GM21390 (cell line): ENCODE data around the gene OR10V1.
"Not testable (repeated sequence)": the region's sequence is repeated elsewhere in the genome, so short reads cannot be mapped to it uniquely, and the experiment has no call there.

Experiments
- ATAC-seq: cut with Tn5 transposase; IDR thresholded peaks from one replicate; pipeline ENCODE4 v1.9.1; 2021; ENCODE audit not compliant: unreplicated experiment

Gene OR10V1

GRCh38 chr11:59710136-59710847 is 3.4 kb downstream of the OR10V1 start:
- no peak for ATAC-seq

DNA sequence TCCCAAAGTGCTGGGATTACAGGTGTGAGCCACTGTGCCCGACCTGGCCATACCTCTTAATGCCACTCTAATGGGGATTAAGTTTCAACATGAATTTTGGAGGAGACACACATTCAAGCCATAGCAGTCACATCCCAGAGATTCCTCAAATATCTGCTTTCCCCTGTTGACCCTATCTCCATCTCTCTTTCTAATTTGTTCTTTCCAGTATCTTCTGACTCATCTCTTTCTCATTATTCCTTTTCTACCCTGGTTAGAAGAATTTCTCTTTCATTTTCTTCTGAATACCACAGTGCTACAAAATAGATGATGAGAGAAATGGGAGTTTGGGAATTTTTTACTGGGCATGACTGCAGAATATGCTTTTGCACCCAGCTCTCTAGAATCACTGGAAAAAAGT is 5.1 kb downstream of the OR10V1 start:
- ATAC-seq = no peak

- no peak for ATAC-seq
These were observed 6.3 kb downstream of the OR10V1 start for GRCh38 chr11:59707371-59707770.

- no peak for ATAC-seq
These were observed 6.9 kb downstream of the OR10V1 start for GRCh38 chr11:59706518-59707285.

GRCh38 chr11:59705294-59705693 is 8.4 kb downstream of the OR10V1 start:
- no peak for ATAC-seq

- not testable (repeated sequence) for ATAC-seq
These were observed 10.1 kb downstream of the OR10V1 start for GRCh38 chr11:59703515-59703914.

DNA sequence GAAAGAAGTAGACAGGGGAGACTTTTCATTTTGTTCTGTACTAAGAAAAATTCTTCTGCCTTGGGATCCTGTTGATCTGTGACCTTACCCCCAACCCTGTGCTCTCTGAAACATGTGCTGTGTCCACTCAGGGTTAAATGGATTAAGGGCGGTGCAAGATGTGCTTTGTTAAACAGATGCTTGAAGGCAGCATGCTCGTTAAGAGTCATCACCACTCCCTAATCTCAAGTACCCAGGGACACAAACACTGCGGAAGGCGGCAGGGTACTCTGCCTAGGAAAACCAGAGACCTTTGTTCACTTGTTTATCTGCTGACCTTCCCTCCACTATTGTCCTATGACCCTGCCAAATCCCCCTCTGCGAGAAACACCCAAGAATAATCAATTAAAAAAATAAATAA is 13.5 kb downstream of the OR10V1 start:
- ATAC-seq = not testable (repeated sequence)

DNA sequence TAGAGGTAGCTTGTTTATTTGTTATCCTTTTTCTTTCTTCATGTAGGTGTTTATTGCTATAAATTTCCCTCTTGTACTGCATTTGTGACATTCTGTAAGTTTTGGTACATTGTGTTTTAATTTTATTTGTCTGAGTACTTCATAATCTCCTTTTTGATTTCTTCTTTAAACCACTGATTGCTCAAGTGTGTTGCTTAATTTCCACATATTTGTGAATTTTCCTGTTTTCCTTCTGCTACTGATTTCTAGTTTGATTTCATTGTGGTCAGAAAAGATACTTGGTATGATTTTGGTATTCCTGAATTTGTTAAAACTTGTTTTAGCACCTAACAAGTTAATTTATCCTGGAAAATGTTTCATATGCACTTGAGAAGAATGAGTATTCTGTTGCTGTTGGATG is 15.1 kb downstream of the OR10V1 start:
- ATAC-seq = no peak

GRCh38 chr11:59692915-59693314 is 20.7 kb downstream of the OR10V1 start:
- ATAC-seq = no peak

- no peak for ATAC-seq
These were observed 22.5 kb downstream of the OR10V1 start for GRCh38 chr11:59691156-59691555.

DNA sequence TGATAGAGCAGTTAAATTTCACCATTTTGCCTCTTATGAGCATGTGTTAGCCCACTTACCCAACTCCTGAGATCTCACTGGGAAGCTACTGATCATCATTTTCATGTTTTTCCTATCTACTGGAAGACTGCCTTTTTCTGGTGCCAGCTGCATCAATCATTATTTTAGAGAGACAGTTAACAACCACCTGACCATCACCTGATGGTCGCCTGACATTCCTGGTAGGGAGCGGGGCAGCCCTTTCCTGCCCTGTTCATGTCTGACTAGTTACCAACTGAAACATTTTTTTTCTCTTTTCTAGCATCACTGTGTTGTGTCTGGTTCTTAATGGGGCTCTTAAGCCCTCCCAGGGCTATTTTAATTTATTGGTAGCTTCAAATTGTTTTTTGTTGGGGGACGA is 24.6 kb downstream of the OR10V1 start:
- no peak for ATAC-seq

GRCh38 chr11:59681260-59681725 is 32.4 kb downstream of the OR10V1 start:
- not testable (repeated sequence) for ATAC-seq

DNA sequence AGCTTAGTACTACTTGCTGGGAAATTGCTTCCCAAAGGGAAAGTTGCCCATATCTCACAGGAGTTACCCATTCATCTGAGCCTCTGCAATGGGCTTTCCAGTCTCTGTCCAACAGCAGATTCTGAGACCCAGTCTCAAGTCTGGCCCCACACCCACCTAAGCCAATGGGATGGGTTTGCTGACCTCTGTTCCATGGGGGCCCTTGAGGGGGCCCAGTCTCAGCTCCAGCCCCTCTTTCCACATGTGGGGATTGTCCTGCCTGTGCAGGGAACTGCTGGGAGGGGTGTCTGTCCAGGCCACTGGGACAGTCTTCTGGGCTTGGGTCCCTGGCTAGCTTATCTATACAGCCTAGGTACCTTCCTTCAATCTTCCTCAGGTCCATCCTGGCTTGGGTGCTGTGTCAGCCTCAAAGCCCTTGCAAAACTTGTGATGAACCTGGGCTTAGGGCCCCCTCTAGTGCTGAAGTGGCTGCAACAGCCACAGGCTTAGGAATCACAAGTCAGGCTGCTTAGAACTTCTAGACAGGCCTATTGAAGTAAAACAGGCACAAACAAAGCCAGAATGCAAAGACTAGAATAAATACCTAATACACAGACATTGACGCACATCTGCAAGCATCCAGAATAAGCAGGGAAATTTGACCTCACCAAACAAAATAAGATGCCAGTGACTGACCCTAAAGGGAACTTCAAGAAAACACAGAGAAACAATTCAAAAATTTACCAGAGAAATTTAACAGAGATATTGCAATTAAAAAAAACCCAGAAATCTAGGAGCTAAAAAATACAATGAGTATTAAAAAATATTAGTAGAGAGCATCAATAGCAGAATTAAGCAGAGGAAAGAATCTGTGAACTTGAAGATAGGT is 33.1 kb downstream of the OR10V1 start:
- peak; percentile 95 for ATAC-seq

GRCh38 chr11:59679347-59679746 is 34.3 kb downstream of the OR10V1 start:
- no peak for ATAC-seq

- no peak for ATAC-seq
These were observed 34.9 kb downstream of the OR10V1 start for GRCh38 chr11:59678813-59679165.

DNA sequence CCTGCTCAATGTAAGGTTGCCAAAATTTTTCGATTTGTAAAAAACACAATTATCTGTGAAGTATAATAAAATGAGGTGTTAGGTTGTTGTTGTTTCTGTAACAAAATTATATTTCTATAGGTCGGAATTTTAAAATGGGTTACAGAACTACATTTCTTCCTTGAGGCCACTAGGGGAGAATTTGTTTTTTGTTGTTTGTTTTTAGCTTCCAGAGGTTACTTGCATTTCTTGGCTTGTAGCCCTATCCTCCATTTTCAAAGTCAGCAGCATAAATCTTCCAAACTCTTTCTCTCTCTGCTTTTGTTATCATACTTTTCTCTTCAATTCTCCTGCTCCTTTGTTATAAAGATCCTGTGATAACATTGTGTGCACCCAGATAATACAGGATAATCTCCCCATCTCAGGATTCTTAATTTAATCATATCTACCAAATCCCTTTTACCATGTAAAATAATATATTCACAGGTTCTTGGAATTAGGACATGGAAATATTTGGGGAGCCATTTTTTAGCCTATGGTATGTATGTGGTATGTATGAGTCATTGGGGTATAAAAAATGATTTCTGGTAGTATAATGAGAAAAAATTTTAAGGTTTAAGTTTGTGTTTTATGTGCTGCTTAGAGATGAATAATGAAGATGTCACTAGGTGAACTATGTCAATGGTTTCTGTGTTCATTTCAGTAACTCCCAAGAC is 35.4 kb downstream of the OR10V1 start:
- no peak for ATAC-seq

DNA sequence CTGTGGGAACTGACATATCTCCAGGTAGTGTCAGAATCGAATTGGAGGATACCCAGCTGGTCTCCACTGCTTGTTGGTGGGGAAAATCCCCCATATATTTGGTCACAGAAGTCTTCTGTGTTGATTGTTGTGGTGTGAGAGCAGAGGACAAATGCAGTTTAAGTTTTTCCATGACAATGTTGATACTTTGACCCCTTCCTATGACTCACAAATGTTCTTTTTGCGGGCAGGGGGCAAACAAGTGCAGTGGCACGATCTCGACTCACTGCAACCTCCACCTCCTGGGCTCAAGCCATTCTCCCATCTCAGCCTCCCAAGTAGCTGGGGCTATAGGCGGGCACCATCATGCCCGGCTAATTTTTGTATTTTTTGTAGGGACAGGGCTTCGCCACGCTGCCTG is 37.4 kb downstream of the OR10V1 start:
- no peak for ATAC-seq

DNA sequence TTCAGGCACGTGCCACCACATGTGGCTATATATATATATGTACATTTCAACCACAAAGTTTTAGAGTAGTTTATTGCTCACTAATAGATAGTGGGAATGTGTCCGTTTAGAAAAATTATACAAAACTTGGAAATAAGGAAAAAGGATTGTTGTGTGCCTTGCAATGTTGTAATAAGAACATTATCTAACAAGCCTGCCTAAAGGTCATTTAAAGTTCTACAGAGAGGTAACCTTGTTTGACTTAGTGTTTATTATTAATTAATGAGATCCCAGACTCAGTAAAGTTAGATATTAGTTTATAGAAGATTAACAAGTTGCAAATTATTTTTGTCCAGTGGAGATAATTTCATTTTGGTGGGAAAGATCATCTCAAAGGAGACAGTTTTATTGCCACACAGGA is 39.4 kb downstream of the OR10V1 start:
- no peak for ATAC-seq

- no peak for ATAC-seq
These were observed 40.4 kb downstream of the OR10V1 start for GRCh38 chr11:59673291-59673690.

DNA sequence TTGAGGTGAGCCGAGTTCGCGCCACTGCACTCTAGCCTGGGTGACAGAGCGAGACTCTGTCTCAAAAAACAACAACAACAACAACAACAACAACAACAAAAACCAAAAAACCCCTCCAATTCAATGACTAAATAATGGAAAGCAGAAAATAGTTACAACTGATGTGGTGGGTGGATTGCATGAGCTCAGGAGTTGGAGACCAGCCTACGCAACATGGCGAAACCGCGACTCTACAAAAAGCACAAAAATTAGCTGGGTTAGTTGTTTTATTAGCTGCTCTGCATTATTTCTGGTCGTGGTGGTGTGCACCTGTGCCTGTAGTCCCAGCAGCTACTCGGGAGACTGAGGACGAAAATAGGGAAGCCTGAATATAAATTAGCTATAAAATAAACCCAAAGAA is 42.2 kb downstream of the OR10V1 start:
- no peak for ATAC-seq

DNA sequence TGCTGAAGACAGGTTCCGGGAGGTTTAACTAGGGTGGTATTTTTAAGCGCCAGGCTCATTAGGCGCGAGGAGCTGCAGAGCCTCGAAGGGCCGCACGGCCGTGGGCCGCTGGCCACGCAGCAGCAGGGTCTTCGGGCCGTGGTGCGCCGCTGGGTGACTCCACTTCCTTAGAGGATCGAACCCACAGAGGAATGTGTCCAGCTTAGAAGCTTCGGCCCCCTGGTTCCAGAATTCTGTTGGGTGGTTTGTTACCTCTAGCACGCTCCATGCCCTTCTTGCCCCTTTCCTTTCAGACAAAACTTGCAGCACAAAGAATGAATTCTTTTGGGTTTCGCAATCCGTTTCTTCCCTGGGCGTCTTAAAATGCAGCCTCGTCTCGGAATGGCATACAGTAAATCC is 44.0 kb downstream of the OR10V1 start:
- no peak for ATAC-seq
